Measurements from ENCODE around the gene DIAPH2. TPM values are rescaled to one million over a fixed set of nuclear protein-coding genes. Genes with fewer than 3 reads are reported as not detected.

DIAPH2 gene
- total RNA-seq, 1 experiment from 2014 or later: 4.1 TPM

- no peak for DNase-seq (ENCODE audit: low read depth in 1 of 2, low spot score in 2 of 2)
- H3K27ac ChIP-seq: no peak within 1 kb of the TSS
- no peaks in the 10 kb centered on the region for H3K36me3 ChIP-seq
These were observed 199.0 kb downstream of the DIAPH2 start, which contains the start of gene RPA4 for GRCh38 chrX:96883608-96884007. Gene RPA4 (plus strand): TSS chrX:96883908. CDS start chrX:96884311, 403 bp downstream.

GRCh38 chrX:96884027-96884426 lies 199.4 kb downstream of the DIAPH2 start:
- no peaks in the 10 kb centered on the region for H3K4me1 ChIP-seq (replicated peaks)
- no peak for DNase-seq (ENCODE audit: low read depth in 1 of 2, low spot score in 2 of 2)
- no peaks in the 10 kb centered on the region for H3K27me3 ChIP-seq (replicated peaks)
- no peak overlapping the region for H3K27ac ChIP-seq
- H3K9me3 ChIP-seq (replicated peaks): no peaks in the 10 kb centered on the region
- H3K4me3 ChIP-seq: no peak overlapping the region
- no peaks in the 10 kb centered on the region for H3K36me3 ChIP-seq

More at GRCh38 chrX:96883608-96884007, 199.0 kb downstream of the DIAPH2 start, which contains the start of gene RPA4:
- Histone ChIP-seq H3K4me3 (no peak within 1 kb of the TSS), H3K27me3 (replicated peaks) (no peaks in the 10 kb centered on the region), H3K4me1 (replicated peaks) (no peaks in the 10 kb centered on the region), H3K9me3 (replicated peaks) (no peaks in the 10 kb centered on the region)

GRCh38 chrX:96889726-96890125 lies 205.1 kb downstream of the DIAPH2 start:
- Histone ChIP-seq H3K27ac (no peak overlapping the region), H3K27me3 (replicated peaks) (no peaks in the 10 kb centered on the region), H3K36me3 (no peaks in the 10 kb centered on the region), H3K9me3 (replicated peaks) (no peaks in the 10 kb centered on the region), H3K4me1 (replicated peaks) (no peaks in the 10 kb centered on the region), H3K4me3 (no peak overlapping the region)
- DNase-seq (ENCODE audit: low read depth in 1 of 2, low spot score in 2 of 2): no peak

GRCh38 chrX:96906741-96907140 lies 222.1 kb downstream of the DIAPH2 start:
- H3K4me3 ChIP-seq: no peak overlapping the region
- H3K27me3 ChIP-seq (replicated peaks): no peaks in the 10 kb centered on the region
- no peak overlapping the region for H3K27ac ChIP-seq
- H3K9me3 ChIP-seq (replicated peaks): no peaks in the 10 kb centered on the region
- DNase-seq (ENCODE audit: low read depth in 1 of 2, low spot score in 2 of 2): no peak
- H3K4me1 ChIP-seq (replicated peaks): no peaks in the 10 kb centered on the region
- no peaks in the 10 kb centered on the region for H3K36me3 ChIP-seq

- Histone ChIP-seq H3K9me3 (replicated peaks) (no peaks in the 10 kb centered on the region), H3K27ac (no peak overlapping the region), H3K27me3 (replicated peaks) (no peaks in the 10 kb centered on the region), H3K36me3 (no peaks in the 10 kb centered on the region), H3K4me1 (replicated peaks) (no peaks in the 10 kb centered on the region), H3K4me3 (no peak overlapping the region)
- no peak for DNase-seq (ENCODE audit: low read depth in 1 of 2, low spot score in 2 of 2)
These were observed 223.1 kb downstream of the DIAPH2 start for GRCh38 chrX:96907516-96908272.

- H3K4me3 ChIP-seq: no peak overlapping the region
- H3K36me3 ChIP-seq: no peaks in the 10 kb centered on the region
- H3K27me3 ChIP-seq (replicated peaks): no peaks in the 10 kb centered on the region
- DNase-seq (ENCODE audit: low read depth in 1 of 2, low spot score in 2 of 2): no peak
- no peaks in the 10 kb centered on the region for H3K9me3 ChIP-seq (replicated peaks)
- no peak overlapping the region for H3K27ac ChIP-seq
- H3K4me1 ChIP-seq (replicated peaks): no peaks in the 10 kb centered on the region
These were observed 224.6 kb downstream of the DIAPH2 start for GRCh38 chrX:96909291-96909690.

GRCh38 chrX:96918864-96919263 lies 234.2 kb downstream of the DIAPH2 start:
- no peaks in the 10 kb centered on the region for H3K27me3 ChIP-seq (replicated peaks)
- H3K36me3 ChIP-seq: no peaks in the 10 kb centered on the region
- DNase-seq (ENCODE audit: low read depth in 1 of 2, low spot score in 2 of 2): no peak
- no peaks in the 10 kb centered on the region for H3K4me1 ChIP-seq (replicated peaks)
- no peaks in the 10 kb centered on the region for H3K9me3 ChIP-seq (replicated peaks)
- H3K4me3 ChIP-seq: no peak overlapping the region
- no peak overlapping the region for H3K27ac ChIP-seq

- H3K27ac ChIP-seq: no peak overlapping the region
- no peaks in the 10 kb centered on the region for H3K27me3 ChIP-seq (replicated peaks)
- no peak overlapping the region for H3K4me3 ChIP-seq
- H3K4me1 ChIP-seq (replicated peaks): no peaks in the 10 kb centered on the region
- no peaks in the 10 kb centered on the region for H3K36me3 ChIP-seq
- DNase-seq (ENCODE audit: low read depth in 1 of 2, low spot score in 2 of 2): no peak
- no peaks in the 10 kb centered on the region for H3K9me3 ChIP-seq (replicated peaks)
These were observed 235.0 kb downstream of the DIAPH2 start for GRCh38 chrX:96919672-96920071.

GRCh38 chrX:96924581-96924980 lies 239.9 kb downstream of the DIAPH2 start:
- no peak overlapping the region for H3K4me3 ChIP-seq
- no peaks in the 10 kb centered on the region for H3K4me1 ChIP-seq (replicated peaks)
- H3K27ac ChIP-seq: no peak overlapping the region
- DNase-seq (ENCODE audit: low read depth in 1 of 2, low spot score in 2 of 2): no peak
- no peaks in the 10 kb centered on the region for H3K9me3 ChIP-seq (replicated peaks)
- no peaks in the 10 kb centered on the region for H3K36me3 ChIP-seq
- H3K27me3 ChIP-seq (replicated peaks): no peaks in the 10 kb centered on the region

- Histone ChIP-seq H3K36me3 (no peaks in the 10 kb centered on the region), H3K27ac (no peak overlapping the region), H3K27me3 (replicated peaks) (no peaks in the 10 kb centered on the region), H3K9me3 (replicated peaks) (no peaks in the 10 kb centered on the region), H3K4me1 (replicated peaks) (no peaks in the 10 kb centered on the region), H3K4me3 (no peak overlapping the region)
- no peak for DNase-seq (ENCODE audit: low read depth in 1 of 2, low spot score in 2 of 2)
These were observed 244.4 kb downstream of the DIAPH2 start for GRCh38 chrX:96929036-96929435.

- Histone ChIP-seq H3K4me1 (replicated peaks) (no peaks in the 10 kb centered on the region), H3K27ac (no peak overlapping the region), H3K9me3 (replicated peaks) (no peaks in the 10 kb centered on the region), H3K27me3 (replicated peaks) (no peaks in the 10 kb centered on the region), H3K36me3 (no peaks in the 10 kb centered on the region), H3K4me3 (no peak overlapping the region)
- DNase-seq (ENCODE audit: low read depth in 1 of 2, low spot score in 2 of 2): no peak
These were observed 273.1 kb downstream of the DIAPH2 start for GRCh38 chrX:96957718-96958117.

- Histone ChIP-seq H3K4me1 (replicated peaks) (no peaks in the 10 kb centered on the region), H3K9me3 (replicated peaks) (no peaks in the 10 kb centered on the region)
These were observed 287.2 kb downstream of the DIAPH2 start for GRCh38 chrX:96971812-96972211.

GRCh38 chrX:96978906-96979305 lies 294.3 kb downstream of the DIAPH2 start:
- no peaks in the 10 kb centered on the region for H3K4me1 ChIP-seq (replicated peaks)
- H3K27ac ChIP-seq: no peak overlapping the region
- H3K9me3 ChIP-seq (replicated peaks): no peaks in the 10 kb centered on the region
- DNase-seq (ENCODE audit: low read depth in 1 of 2, low spot score in 2 of 2): no peak
- no peaks in the 10 kb centered on the region for H3K36me3 ChIP-seq
- H3K27me3 ChIP-seq (replicated peaks): no peaks in the 10 kb centered on the region
- H3K4me3 ChIP-seq: no peak overlapping the region

More at GRCh38 chrX:96971812-96972211, 287.2 kb downstream of the DIAPH2 start:
- DNase-seq (ENCODE audit: low read depth in 1 of 2, low spot score in 2 of 2): no peak
- no peaks in the 10 kb centered on the region for H3K36me3 ChIP-seq
- H3K27ac ChIP-seq: no peak overlapping the region
- no peaks in the 10 kb centered on the region for H3K27me3 ChIP-seq (replicated peaks)
- H3K4me3 ChIP-seq: no peak overlapping the region

GRCh38 chrX:96979766-96980165 lies 295.1 kb downstream of the DIAPH2 start:
- no peak overlapping the region for H3K27ac ChIP-seq
- no peaks in the 10 kb centered on the region for H3K4me1 ChIP-seq (replicated peaks)
- no peak for DNase-seq (ENCODE audit: low read depth in 1 of 2, low spot score in 2 of 2)
- no peaks in the 10 kb centered on the region for H3K27me3 ChIP-seq (replicated peaks)
- no peak overlapping the region for H3K4me3 ChIP-seq
- no peaks in the 10 kb centered on the region for H3K9me3 ChIP-seq (replicated peaks)
- no peaks in the 10 kb centered on the region for H3K36me3 ChIP-seq

GRCh38 chrX:96982161-96982560 lies 297.5 kb downstream of the DIAPH2 start:
- Histone ChIP-seq H3K9me3 (replicated peaks) (no peaks in the 10 kb centered on the region), H3K27ac (no peak overlapping the region), H3K36me3 (no peaks in the 10 kb centered on the region), H3K4me3 (no peak overlapping the region), H3K27me3 (replicated peaks) (no peaks in the 10 kb centered on the region), H3K4me1 (replicated peaks) (no peaks in the 10 kb centered on the region)
- DNase-seq (ENCODE audit: low read depth in 1 of 2, low spot score in 2 of 2): no peak

Measured in SJSA1 (cell line).